ENCODE results near the gene VIT.

VIT gene

DNA sequence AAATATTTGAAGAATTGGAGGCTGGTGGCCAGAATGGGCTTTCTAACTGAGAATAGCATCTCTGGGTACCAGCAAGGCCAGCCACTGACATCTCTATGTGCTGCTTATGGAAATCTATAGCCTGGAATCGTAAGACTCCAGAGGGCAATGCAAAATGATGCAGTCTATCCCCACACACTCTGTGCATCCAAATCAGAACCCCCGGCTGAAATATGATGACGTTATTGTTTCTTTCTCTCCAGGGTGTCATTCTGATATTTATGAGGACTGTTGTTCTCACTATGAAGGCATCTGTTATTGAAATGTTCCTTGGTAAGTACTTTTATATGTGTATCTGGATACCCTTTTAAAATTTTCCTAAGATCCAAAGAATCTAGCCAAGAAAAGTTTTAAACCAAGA, 19.6 kb downstream of the VIT start:
- Mint-ChIP-seq H3K36me3 (ENCODE audit: low read depth) (no peaks in the 10 kb centered on the region), H3K4me1 (no peaks in the 10 kb centered on the region), H3K9me3 (peaks cover 16% of the 10 kb centered on the region), H3K27me3 (ENCODE audit: low read depth, poor library complexity) (no peaks in the 10 kb centered on the region), H3K27ac (no peak overlapping the region), H3K4me3 (no peak overlapping the region)
- TF ChIP-seq, protein P1, sequence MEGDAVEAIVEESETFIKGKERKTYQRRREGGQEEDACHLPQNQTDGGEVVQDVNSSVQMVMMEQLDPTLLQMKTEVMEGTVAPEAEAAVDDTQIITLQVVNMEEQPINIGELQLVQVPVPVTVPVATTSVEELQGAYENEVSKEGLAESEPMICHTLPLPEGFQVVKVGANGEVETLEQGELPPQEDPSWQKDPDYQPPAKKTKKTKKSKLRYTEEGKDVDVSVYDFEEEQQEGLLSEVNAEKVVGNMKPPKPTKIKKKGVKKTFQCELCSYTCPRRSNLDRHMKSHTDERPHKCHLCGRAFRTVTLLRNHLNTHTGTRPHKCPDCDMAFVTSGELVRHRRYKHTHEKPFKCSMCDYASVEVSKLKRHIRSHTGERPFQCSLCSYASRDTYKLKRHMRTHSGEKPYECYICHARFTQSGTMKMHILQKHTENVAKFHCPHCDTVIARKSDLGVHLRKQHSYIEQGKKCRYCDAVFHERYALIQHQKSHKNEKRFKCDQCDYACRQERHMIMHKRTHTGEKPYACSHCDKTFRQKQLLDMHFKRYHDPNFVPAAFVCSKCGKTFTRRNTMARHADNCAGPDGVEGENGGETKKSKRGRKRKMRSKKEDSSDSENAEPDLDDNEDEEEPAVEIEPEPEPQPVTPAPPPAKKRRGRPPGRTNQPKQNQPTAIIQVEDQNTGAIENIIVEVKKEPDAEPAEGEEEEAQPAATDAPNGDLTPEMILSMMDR (IDR thresholded peaks at IDR 0.05), result no peak
- no peak for DNase-seq

DNA sequence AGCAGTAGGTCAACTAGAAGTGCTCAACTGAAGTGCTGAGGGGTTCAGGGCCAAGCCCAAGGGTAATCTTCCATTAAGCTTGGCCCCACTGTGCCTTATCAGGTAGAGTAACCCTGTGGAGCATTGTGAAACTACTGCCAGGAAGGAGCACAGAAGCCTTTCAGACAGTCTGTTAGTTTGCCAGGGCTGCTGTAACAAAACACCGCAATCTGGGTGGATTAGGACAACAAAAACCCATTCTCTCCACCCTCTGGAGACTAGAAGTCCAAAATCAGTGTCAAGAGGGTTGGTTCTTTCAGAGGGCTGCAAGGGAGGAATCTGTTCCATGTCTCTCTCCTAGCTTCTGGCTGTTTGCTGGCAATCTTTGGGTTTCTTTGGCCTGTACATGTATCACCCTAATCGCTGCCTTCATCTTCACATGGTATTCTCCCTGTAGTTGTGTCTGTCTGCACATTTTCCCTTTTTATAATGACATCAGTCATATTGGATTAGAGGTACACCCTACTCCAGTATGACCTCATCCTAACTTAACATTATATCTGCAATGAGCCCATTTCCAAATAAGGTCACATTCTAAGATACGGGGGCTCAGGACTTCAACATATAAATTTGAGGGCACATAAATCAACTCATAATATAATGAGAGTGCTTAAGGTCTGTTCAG, 21.2 kb downstream of the VIT start:
- no peak for DNase-seq
- Mint-ChIP-seq H3K4me3 (no peak overlapping the region), H3K9me3 (peaks cover 20% of the 10 kb centered on the region), H3K27me3 (ENCODE audit: low read depth, poor library complexity) (no peaks in the 10 kb centered on the region), H3K27ac (peak overlapping the region; percentile 53), H3K4me1 (no peaks in the 10 kb centered on the region), H3K36me3 (ENCODE audit: low read depth) (no peaks in the 10 kb centered on the region)
- TF ChIP-seq, protein P1 (IDR thresholded peaks at IDR 0.05), result no peak

DNA sequence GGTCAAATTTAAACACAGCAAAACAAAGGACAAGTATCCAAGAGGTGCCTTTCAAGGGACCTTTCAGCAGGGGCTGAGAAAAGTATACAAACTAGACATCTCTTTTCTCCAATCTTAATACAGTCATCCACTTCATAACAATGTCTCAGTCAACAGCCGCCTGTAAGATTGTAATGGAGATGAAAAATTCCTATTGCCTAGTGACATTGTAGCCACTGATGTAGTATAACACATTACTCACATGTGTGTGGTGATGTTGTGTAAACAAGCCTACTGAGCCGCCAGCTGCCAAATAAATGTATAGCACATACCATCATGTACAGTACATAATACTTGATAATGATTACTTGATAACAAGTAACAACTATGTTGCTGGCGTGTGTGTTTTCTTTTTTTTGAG, 31.0 kb downstream of the VIT start:
- Mint-ChIP-seq H3K27me3 (ENCODE audit: low read depth, poor library complexity) (peaks cover 3% of the 10 kb centered on the region), H3K27ac (no peak overlapping the region), H3K36me3 (ENCODE audit: low read depth) (no peaks in the 10 kb centered on the region), H3K4me1 (peaks cover 6% of the 10 kb centered on the region), H3K9me3 (peaks cover 5% of the 10 kb centered on the region), H3K4me3 (no peak overlapping the region)
- no peak for DNase-seq
- TF ChIP-seq, protein P1 (IDR thresholded peaks at IDR 0.05), result no peak

DNA sequence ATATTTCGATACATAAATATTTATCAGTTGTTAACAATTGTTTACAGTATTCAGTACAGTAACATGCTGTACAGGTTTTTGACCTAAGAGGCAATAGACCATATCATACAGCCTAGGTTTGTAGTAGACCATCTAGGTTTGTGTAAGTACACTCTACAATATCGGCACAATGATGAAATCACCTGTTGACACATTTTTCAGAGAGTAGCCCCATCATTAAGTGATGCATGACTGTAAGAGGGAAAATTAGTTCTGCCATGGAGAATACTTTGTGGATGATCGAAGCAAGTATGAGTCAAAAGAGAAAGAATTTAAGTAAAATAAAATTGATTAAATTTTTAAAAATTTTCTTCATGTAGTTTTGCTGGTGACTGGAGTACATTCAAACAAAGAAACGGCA, 32.6 kb downstream of the VIT start:
- DNase-seq, result no peak
- no peaks in the 10 kb centered on the region for H3K36me3 Mint-ChIP-seq (ENCODE audit: low read depth)
- peaks cover 5% of the 10 kb centered on the region for H3K9me3 Mint-ChIP-seq
- peaks cover 3% of the 10 kb centered on the region for H3K27me3 Mint-ChIP-seq (ENCODE audit: low read depth, poor library complexity)
- TF ChIP-seq, protein P1 (IDR thresholded peaks at IDR 0.05), result no peak
- peaks cover 15% of the 10 kb centered on the region for H3K4me1 Mint-ChIP-seq
- no peak overlapping the region for H3K4me3 Mint-ChIP-seq
- no peak overlapping the region for H3K27ac Mint-ChIP-seq

DNA sequence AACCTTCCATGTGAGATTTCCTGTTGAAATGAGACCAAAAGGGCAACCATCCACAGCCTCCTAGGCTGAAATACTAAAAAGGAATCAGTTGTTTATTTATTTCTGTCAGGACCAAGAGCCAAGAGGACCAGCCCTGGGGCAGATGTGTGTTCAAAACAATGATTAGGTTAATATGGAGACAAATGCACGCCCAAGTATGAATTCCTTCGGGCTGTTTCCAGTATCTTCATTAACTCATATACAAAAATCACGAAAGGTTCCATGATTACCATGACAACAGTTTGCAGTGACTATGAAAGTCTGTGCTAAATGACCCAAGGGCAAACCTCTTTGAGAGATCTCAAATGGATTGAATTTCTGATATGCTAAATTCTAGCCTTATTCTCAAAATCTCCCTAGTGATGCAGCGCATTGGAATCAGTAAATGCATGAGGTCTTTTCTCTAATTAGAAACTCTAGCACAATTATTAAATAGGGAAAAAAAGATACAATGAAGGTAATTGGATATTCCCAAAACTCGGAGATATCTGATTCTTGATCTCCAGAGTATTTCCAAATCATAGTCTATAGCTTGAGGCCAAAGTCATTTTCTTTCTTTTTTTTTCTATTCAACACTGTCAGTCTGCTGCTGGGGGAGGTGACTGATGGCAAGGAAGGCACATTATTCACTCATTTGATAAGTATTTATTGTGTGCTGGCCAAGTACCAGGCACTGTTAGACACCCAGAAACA, 35.6 kb downstream of the VIT start:
- Mint-ChIP-seq H3K27ac (peak overlapping the region; percentile 15), H3K27me3 (ENCODE audit: low read depth, poor library complexity) (no peaks in the 10 kb centered on the region), H3K4me1 (peaks cover 15% of the 10 kb centered on the region), H3K4me3 (no peak overlapping the region), H3K36me3 (ENCODE audit: low read depth) (no peaks in the 10 kb centered on the region), H3K9me3 (peaks cover 8% of the 10 kb centered on the region)
- DNase-seq, result no peak
- TF ChIP-seq, protein P1 (IDR thresholded peaks at IDR 0.05), result no peak

DNA sequence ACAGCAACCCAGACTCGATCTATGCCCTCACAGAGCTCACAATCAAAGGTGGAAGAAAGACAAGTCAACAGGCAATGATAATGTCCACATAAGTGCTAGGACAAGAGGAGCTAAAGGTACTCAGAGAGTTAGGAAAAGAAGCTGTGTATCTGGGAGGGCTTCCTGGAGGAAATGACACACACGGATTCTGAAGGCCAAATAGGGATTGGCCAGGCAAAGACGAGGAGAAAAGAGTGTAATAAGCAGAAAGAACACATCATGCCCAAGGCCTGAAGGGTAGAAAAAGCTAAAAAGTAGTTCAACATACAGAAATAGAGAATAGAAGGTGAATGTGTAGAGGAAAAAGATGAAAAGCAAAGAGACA, 36.1 kb downstream of the VIT start:
- peaks cover 15% of the 10 kb centered on the region for H3K4me1 Mint-ChIP-seq
- no peaks in the 10 kb centered on the region for H3K27me3 Mint-ChIP-seq (ENCODE audit: low read depth, poor library complexity)
- H3K9me3 Mint-ChIP-seq, result peaks cover 9% of the 10 kb centered on the region
- no peak for DNase-seq
- H3K27ac Mint-ChIP-seq, result peak overlapping the region; percentile 1
- TF ChIP-seq, protein P1 (IDR thresholded peaks at IDR 0.05), result no peak
- no peaks in the 10 kb centered on the region for H3K36me3 Mint-ChIP-seq (ENCODE audit: low read depth)
- H3K4me3 Mint-ChIP-seq, result no peak overlapping the region

Measured in nephron progenitor cell (in vitro differentiated cells).